Activated B cell treated with CpG ODN at 0.5 μM for 24 hours (primary cell): ENCODE data around the gene FGF5. TPM values are rescaled to one million over a fixed set of nuclear protein-coding genes. Genes with fewer than 3 reads are reported as not detected.

Source experiments
- ATAC-seq: fragments of 200-7000 bp; cut with Tn5 transposase; one replicate; pipeline ENCODE4 v1.10.0; 2021; ENCODE audit warnings: low read depth, mild to moderate bottlenecking, moderate library complexity
- CTCF ChIA-PET: fragments of 350-600 bp; sonication (Branson Sonifier 250); formaldehyde crosslinking; loops from one replicate; lab custom pipeline; 2021; ENCODE audit warnings: antibody characterized with exemption; lab: Charles Lee
- POLR2A ChIA-PET: fragments of 350-600 bp; sonication (Branson Sonifier 250); formaldehyde crosslinking; loops from one replicate; lab custom pipeline; 2021; ENCODE audit warnings: antibody characterized with exemption; lab: Charles Lee
- DNase-seq: peaks from one replicate; pipeline ENCODE4 v3.0.0; 2022
- H3K27ac Mint-ChIP-seq: one replicate; pipeline ENCODE4 v1.8.0; 2020; ENCODE audit warnings: mixed read lengths
- H3K27me3 Mint-ChIP-seq: one replicate; pipeline ENCODE4 v1.8.0; 2021; ENCODE audit warnings: mixed read lengths
- H3K36me3 Mint-ChIP-seq: one replicate; pipeline ENCODE4 v1.8.0; 2021; ENCODE audit warnings: low read depth, mixed read lengths
- H3K4me1 Mint-ChIP-seq: one replicate; pipeline ENCODE4 v1.8.0; 2021; ENCODE audit warnings: mixed read lengths
- H3K4me3 Mint-ChIP-seq: one replicate; pipeline ENCODE4 v1.8.0; 2020; ENCODE audit warnings: mild to moderate bottlenecking, mixed read lengths
- H3K9me3 Mint-ChIP-seq: one replicate; pipeline ENCODE4 v1.8.0; 2020; ENCODE audit warnings: mixed read lengths
- intact Hi-C: fragments of 100-400 bp; cut with micrococcal nuclease; formaldehyde crosslinking; loops from one replicate; pipeline ENCODE4 v1.15.1; 2024
- total RNA-seq: library from RNA; stranded (reverse); gene quantifications from 2 replicates; pipeline ENCODE4 v1.2.3, GENCODE V29; 2022
- TF ChIP-seq, protein P1 (sequence below): fragments of 200-600 bp; IDR thresholded peaks from one replicate; pipeline ENCODE4 v1.8.0; 2022; ENCODE audit warnings: antibody characterized with exemption, mild to moderate bottlenecking

Gene FGF5, protein sequence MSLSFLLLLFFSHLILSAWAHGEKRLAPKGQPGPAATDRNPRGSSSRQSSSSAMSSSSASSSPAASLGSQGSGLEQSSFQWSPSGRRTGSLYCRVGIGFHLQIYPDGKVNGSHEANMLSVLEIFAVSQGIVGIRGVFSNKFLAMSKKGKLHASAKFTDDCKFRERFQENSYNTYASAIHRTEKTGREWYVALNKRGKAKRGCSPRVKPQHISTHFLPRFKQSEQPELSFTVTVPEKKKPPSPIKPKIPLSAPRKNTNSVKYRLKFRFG
- total RNA-seq = not detected in 2 replicates

GRCh38 chr4:80266253-80266901 is at the start of gene FGF5:
FGF5 (plus strand) TSS chr4:80266664; CDS start chr4:80266825, 161 bp downstream.
- DNase-seq = peak; percentile 24
- CTCF ChIA-PET = no interaction called here
- intact Hi-C loops = no loop called here
- Mint-ChIP-seq H3K4me1 (peaks cover 31% of the 10 kb centered on the region), H3K9me3 (no peaks in the 10 kb centered on the region), H3K4me3 (peak within 1 kb of the TSS; percentile 72), H3K36me3 (no peaks in the 10 kb centered on the region), H3K27me3 (peaks cover 67% of the 10 kb centered on the region), H3K27ac (no peak within 1 kb of the TSS)
- POLR2A ChIA-PET = no interaction called here
- TF ChIP-seq, protein P1, sequence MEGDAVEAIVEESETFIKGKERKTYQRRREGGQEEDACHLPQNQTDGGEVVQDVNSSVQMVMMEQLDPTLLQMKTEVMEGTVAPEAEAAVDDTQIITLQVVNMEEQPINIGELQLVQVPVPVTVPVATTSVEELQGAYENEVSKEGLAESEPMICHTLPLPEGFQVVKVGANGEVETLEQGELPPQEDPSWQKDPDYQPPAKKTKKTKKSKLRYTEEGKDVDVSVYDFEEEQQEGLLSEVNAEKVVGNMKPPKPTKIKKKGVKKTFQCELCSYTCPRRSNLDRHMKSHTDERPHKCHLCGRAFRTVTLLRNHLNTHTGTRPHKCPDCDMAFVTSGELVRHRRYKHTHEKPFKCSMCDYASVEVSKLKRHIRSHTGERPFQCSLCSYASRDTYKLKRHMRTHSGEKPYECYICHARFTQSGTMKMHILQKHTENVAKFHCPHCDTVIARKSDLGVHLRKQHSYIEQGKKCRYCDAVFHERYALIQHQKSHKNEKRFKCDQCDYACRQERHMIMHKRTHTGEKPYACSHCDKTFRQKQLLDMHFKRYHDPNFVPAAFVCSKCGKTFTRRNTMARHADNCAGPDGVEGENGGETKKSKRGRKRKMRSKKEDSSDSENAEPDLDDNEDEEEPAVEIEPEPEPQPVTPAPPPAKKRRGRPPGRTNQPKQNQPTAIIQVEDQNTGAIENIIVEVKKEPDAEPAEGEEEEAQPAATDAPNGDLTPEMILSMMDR = no peak
- peak; percentile 54 for ATAC-seq

- no peak overlapping the region for H3K4me3 Mint-ChIP-seq
- no peak overlapping the region for H3K27ac Mint-ChIP-seq
- intact Hi-C loops = loop anchor here (2.0 kb wide), 1 partner anchor 833 kb away; no protein-coding TSS in a partner anchor
- H3K27me3 Mint-ChIP-seq = peaks cover 19% of the 10 kb centered on the region
- H3K4me1 Mint-ChIP-seq = peaks cover 2% of the 10 kb centered on the region
- no peak for ATAC-seq
- ChIA-PET CTCF (interaction anchor here (1.0 to 1.9 kb wide), 6 partner anchors 10 to 1267 kb away, joined by 3 to 6 read pairs (median 4); no protein-coding TSS in a partner anchor), POLR2A (no interaction called here)
- no peak for DNase-seq
- no peaks in the 10 kb centered on the region for H3K36me3 Mint-ChIP-seq
- TF ChIP-seq, protein P1 = no peak
- no peaks in the 10 kb centered on the region for H3K9me3 Mint-ChIP-seq
These were observed 47.0 kb upstream of the FGF5 start for GRCh38 chr4:80219301-80220025.

DNA sequence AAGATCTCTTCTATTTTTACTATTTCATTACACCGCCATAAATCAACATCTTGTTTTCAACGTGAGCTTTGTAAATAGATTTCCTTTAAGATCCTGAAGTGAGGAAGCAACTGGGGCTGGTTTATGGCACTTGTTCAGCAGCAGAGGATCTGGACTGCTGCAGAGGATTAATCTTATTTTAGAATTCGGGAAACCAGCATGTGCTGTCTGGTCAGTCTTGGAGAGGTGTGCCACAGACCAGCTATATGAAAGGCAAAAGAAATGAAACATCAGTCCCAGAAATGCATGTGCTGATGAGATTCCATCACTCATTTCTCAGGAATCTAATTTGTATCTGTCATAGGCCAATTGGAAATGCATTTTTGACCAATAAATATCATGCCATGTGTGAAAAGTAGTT is 45.8 kb upstream of the FGF5 start:
- H3K4me3 Mint-ChIP-seq = no peak overlapping the region
- no peaks in the 10 kb centered on the region for H3K9me3 Mint-ChIP-seq
- intact Hi-C loops = loop anchor here (1.0 to 2.0 kb wide), 2 partner anchors 819 to 832 kb away; no protein-coding TSS in a partner anchor
- ChIA-PET POLR2A (interaction anchor here (0.8 kb wide), 1 partner anchor 1735 kb away, joined by 3 read pairs; no protein-coding TSS in a partner anchor), CTCF (interaction anchor here (0.8 to 1.9 kb wide), 6 partner anchors 9 to 1268 kb away, joined by 3 to 6 read pairs (median 5); no protein-coding TSS in a partner anchor)
- ATAC-seq (no peak), DNase-seq (no peak)
- H3K27ac Mint-ChIP-seq = no peak overlapping the region
- TF ChIP-seq, protein P1 = no peak
- H3K27me3 Mint-ChIP-seq = peaks cover 19% of the 10 kb centered on the region
- no peaks in the 10 kb centered on the region for H3K4me1 Mint-ChIP-seq
- no peaks in the 10 kb centered on the region for H3K36me3 Mint-ChIP-seq

DNA sequence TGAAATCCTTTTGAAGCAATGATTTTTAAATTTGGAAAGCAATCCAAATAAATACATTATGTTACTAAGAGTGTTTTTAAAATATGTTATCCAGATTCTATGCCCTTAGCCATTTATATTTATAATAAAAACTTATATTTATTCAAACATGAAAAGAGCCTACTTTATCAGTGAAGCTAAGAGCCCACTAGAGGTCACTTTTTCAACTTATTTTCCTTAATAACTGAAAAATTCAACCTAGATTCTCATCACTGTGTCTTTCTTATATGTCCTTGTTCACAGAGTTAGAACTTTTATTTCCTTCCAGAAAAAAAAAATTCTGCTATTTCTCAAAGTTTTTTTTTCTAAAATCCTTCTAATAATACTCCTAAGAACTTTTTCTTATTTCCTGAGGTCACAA is 45.3 kb upstream of the FGF5 start:
- no peaks in the 10 kb centered on the region for H3K36me3 Mint-ChIP-seq
- H3K9me3 Mint-ChIP-seq = no peaks in the 10 kb centered on the region
- CTCF ChIA-PET = interaction anchor here (1.3 kb wide), 2 partner anchors 9 to 819 kb away, joined by 5 to 6 read pairs; no protein-coding TSS in a partner anchor
- POLR2A ChIA-PET = interaction anchor here (0.8 kb wide), 1 partner anchor 1735 kb away, joined by 3 read pairs; no protein-coding TSS in a partner anchor
- H3K27ac Mint-ChIP-seq = no peak overlapping the region
- DNase-seq (no peak), ATAC-seq (no peak)
- intact Hi-C loops = loop anchor here (1.0 to 2.0 kb wide), 2 partner anchors 818 to 832 kb away; no protein-coding TSS in a partner anchor
- H3K4me1 Mint-ChIP-seq = no peaks in the 10 kb centered on the region
- TF ChIP-seq, protein P1 = no peak
- H3K4me3 Mint-ChIP-seq = no peak overlapping the region
- H3K27me3 Mint-ChIP-seq = peaks cover 19% of the 10 kb centered on the region
